Measurements from ENCODE around the gene HERC2. TPM values are rescaled to one million over a fixed set of nuclear protein-coding genes. Genes with fewer than 3 reads are reported as not detected.
"Not testable (repeated sequence)": the region's sequence is repeated elsewhere in the genome, so short reads cannot be mapped to it uniquely, and the experiment has no call there.

The HERC2 gene
- total and polyA plus RNA-seq, 7 donors = 23.9 to 59.7 (median 41.1) TPM

DNA sequence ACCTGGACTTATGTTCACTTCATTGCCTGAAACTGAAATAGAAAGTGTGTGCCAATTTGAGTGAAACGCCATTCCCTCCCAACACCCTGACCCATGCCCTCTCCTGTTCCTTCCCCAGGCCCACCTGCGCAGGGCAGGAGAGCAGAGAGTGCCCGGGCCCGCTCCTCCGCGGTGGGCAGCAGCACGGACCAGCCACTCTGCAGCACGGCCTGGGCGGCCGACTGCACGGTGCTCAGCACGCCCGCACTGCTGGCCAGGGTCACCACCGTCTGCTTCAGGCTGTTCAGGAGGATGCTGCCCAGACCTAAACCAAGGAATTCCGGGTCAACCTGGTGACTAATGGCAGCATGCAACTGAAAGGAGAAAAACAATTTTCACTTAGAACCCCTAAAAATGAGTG lies 66.0 kb downstream of the HERC2 start:
- 94 to 97% (median 96%) methylated on average over 15 of the region's 15 CpGs for WGBS, 3 donors
- TF ChIP-seq, protein P1, sequence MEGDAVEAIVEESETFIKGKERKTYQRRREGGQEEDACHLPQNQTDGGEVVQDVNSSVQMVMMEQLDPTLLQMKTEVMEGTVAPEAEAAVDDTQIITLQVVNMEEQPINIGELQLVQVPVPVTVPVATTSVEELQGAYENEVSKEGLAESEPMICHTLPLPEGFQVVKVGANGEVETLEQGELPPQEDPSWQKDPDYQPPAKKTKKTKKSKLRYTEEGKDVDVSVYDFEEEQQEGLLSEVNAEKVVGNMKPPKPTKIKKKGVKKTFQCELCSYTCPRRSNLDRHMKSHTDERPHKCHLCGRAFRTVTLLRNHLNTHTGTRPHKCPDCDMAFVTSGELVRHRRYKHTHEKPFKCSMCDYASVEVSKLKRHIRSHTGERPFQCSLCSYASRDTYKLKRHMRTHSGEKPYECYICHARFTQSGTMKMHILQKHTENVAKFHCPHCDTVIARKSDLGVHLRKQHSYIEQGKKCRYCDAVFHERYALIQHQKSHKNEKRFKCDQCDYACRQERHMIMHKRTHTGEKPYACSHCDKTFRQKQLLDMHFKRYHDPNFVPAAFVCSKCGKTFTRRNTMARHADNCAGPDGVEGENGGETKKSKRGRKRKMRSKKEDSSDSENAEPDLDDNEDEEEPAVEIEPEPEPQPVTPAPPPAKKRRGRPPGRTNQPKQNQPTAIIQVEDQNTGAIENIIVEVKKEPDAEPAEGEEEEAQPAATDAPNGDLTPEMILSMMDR (IDR thresholded peaks at IDR 0.05) = no peak
- DNase-seq (no peak), ATAC-seq (no peak)
- H3K27me3 ChIP-seq (ENCODE audit: insufficient read depth in 3 of 3, low read length in 2 of 3) = no peaks in the 10 kb centered on the region
- intact Hi-C loops (cut with DNase I) = no loop called here
- H3K9me3 ChIP-seq = no peaks in the 10 kb centered on the region
- H3K4me1 ChIP-seq = peaks cover 5% of the 10 kb centered on the region
- H3K27ac ChIP-seq = no peak overlapping the region
- H3K4me3 ChIP-seq = no peak overlapping the region
- H3K36me3 ChIP-seq (ENCODE audit: insufficient read depth in 1 of 2, low read depth in 1 of 2) = peaks cover 8 to 65% of the 10 kb centered on the region in 2 donors

DNA sequence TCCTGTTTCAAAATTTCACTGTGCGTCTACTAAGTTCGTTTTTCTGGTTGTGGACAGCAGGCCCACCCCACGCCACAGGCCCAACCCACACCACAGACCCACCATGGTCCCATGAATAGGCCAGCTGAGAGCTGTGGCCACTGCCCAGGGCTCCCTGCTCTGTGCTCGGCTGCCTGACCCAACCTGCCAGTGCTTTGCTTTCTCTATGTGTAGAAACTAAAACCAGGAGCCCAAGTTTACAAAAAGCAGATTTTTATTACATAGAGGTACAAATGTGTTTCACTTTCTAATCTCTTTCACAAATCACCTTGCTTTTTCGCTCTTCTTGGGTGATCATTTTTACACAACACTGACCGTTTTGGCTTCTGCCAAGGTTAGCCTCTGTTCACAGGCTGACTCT lies 69.1 kb downstream of the HERC2 start:
- no peak overlapping the region for H3K27ac ChIP-seq
- no peak for ATAC-seq
- H3K4me3 ChIP-seq = no peak overlapping the region
- intact Hi-C loops (cut with DNase I) = no loop called here
- H3K9me3 ChIP-seq = no peaks in the 10 kb centered on the region
- H3K4me1 ChIP-seq = no peaks in the 10 kb centered on the region
- no peaks in the 10 kb centered on the region for H3K27me3 ChIP-seq (ENCODE audit: insufficient read depth in 3 of 3, low read length in 2 of 3)
- no peak for DNase-seq
- 90 to 95% (median 90%) methylated on average over 6 of the region's 6 CpGs for WGBS, 3 donors
- H3K36me3 ChIP-seq (ENCODE audit: insufficient read depth in 1 of 2, low read depth in 1 of 2) = peaks cover 10 to 76% of the 10 kb centered on the region in 2 donors
- TF ChIP-seq, protein P1 (IDR thresholded peaks at IDR 0.05) = no peak

DNA sequence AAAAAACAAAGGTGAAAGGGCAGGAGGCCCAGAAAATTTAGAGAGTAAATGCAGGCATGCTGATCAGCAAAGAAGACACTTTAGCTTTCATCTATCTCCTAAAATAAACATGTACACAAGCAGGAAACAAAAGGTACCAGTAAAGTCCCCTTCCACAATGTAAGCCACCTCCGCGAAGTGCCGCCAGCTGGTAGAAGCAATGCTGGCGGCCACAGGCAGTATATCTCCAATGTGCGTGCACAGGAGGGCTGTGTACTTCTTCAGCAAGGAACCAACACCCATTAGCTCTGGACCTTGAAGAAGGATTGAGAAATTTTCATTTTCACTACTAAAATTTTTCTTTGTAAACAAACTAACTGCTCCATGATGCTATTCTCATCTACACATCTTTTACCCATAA lies 75.4 kb downstream of the HERC2 start:
- no peaks in the 10 kb centered on the region for H3K27me3 ChIP-seq (ENCODE audit: insufficient read depth in 3 of 3, low read length in 2 of 3)
- intact Hi-C loops (cut with DNase I) = no loop called here
- ATAC-seq = no peak
- H3K9me3 ChIP-seq = no peaks in the 10 kb centered on the region
- no peak overlapping the region for H3K4me3 ChIP-seq
- no peak for DNase-seq
- TF ChIP-seq, protein P1 (IDR thresholded peaks at IDR 0.05) = no peak
- H3K27ac ChIP-seq = no peak overlapping the region
- no peaks in the 10 kb centered on the region for H3K4me1 ChIP-seq
- WGBS, 3 donors = 92 to 97% (median 95%) methylated on average over 5 of the region's 5 CpGs
- peaks cover 19 to 87% of the 10 kb centered on the region in 2 donors for H3K36me3 ChIP-seq (ENCODE audit: insufficient read depth in 1 of 2, low read depth in 1 of 2)

DNA sequence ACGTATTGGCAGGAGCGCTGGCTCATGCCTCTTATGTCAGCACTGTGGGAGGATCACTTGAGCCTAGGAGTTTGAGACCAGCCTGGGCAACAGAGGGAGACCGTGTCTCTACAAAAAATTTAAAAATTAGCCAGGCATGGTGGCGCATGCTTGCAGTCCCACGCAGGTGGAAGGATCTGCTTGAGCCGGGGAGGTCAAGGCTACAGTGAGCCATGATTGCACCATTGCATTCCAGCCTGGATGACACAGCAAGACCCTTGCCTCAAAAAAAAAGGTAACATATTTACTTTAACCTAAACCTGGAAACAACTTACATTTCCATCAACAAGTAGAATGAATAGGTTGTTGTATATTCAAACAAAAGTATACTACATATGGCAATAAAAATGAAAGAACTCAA lies 78.1 kb downstream of the HERC2 start:
- Histone ChIP-seq H3K27ac (no peak overlapping the region), H3K27me3 (ENCODE audit: insufficient read depth in 3 of 3, low read length in 2 of 3) (no peaks in the 10 kb centered on the region), H3K4me1 (no peaks in the 10 kb centered on the region), H3K36me3 (ENCODE audit: insufficient read depth in 1 of 2, low read depth in 1 of 2) (peaks cover 19 to 86% of the 10 kb centered on the region in 2 donors), H3K9me3 (no peaks in the 10 kb centered on the region), H3K4me3 (no peak overlapping the region)
- TF ChIP-seq, protein P1 (IDR thresholded peaks at IDR 0.05) = no peak
- WGBS, 3 donors = 96 to 99% (median 97%) methylated on average over 6 of the region's 6 CpGs
- ATAC-seq = no peak
- DNase-seq = no peak
- intact Hi-C loops (cut with DNase I) = no loop called here

DNA sequence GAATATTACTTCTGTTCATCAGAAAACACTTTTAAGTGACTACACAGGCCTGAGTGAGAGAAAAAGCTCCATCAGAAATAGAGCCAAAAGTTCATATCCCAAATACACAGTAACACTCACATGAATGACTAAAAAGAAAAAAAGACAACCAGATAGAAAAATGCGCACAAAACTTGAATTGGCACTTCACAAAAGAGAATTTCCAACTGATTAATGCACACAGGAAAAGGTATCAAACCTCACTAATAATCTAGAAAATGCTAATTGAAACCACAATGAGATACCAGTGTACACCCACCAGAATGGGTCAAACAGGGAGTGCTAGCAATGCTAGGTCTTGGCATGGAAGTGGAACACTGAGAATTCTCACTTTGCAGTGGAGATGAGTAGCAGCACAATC lies 78.6 kb downstream of the HERC2 start:
- intact Hi-C loops (cut with DNase I) = no loop called here
- Histone ChIP-seq H3K4me3 (no peak overlapping the region), H3K9me3 (no peaks in the 10 kb centered on the region), H3K27me3 (ENCODE audit: insufficient read depth in 3 of 3, low read length in 2 of 3) (no peaks in the 10 kb centered on the region), H3K27ac (no peak overlapping the region), H3K36me3 (ENCODE audit: insufficient read depth in 1 of 2, low read depth in 1 of 2) (peaks cover 19 to 82% of the 10 kb centered on the region in 2 donors), H3K4me1 (no peaks in the 10 kb centered on the region)
- TF ChIP-seq, protein P1 (IDR thresholded peaks at IDR 0.05) = no peak
- DNase-seq (no peak), ATAC-seq (no peak)
- 95 to 100% (median 100%) methylated on average over 1 of the region's 1 CpG for WGBS, 3 donors

DNA sequence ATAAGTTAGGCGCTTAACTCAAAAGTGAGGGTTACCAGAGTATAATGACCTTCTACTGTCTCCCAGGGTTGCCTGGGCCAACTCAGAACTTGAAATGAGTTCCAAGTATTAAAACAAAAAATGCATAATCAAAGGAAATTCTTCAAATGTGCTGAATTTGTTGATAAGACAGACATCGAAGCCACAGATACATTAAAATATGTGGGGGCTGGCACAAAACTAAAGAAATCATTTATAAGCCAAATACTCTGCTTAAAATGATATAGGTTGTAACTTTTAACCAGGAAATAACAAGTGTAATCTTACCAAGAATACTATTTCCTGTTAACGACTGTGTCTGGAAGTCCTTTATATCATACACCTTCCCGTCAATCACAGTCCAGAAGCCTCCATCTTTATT lies 83.7 kb downstream of the HERC2 start:
- H3K27ac ChIP-seq; ATAC-seq; H3K27me3 ChIP-seq (ENCODE audit: insufficient read depth in 3 of 3, low read length in 2 of 3); DNase-seq; H3K9me3 ChIP-seq; H3K4me3 ChIP-seq; H3K4me1 ChIP-seq; intact Hi-C loops (cut with DNase I): not testable (repeated sequence)
- 84 to 88% (median 85%) methylated on average over 4 of the region's 4 CpGs for WGBS, 3 donors
- H3K36me3 ChIP-seq (ENCODE audit: insufficient read depth in 1 of 2, low read depth in 1 of 2) = peaks cover 3 to 66% of the 10 kb centered on the region in 2 donors

DNA sequence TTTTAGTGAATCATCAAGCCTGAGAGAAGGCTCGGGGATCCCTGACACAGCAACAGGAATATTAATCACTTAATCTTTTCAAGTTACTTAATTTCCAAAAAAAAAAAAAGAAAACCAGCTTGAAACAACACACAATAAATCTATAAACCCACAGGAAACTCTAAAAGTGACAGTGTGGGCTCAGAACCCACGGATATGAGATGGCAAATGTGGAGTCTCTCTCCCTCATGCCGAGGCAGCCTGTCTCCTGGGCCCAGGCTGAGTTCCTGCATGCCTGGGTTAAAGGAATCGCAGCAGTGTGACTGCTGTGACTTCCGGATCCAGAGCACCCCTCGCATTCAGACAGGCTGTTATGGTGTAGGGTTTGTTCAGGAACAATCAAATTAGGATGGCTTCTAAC lies 90.2 kb downstream of the HERC2 start:
- H3K27me3 ChIP-seq (ENCODE audit: insufficient read depth in 3 of 3, low read length in 2 of 3); H3K4me3 ChIP-seq; H3K27ac ChIP-seq; DNase-seq; ATAC-seq; H3K4me1 ChIP-seq; intact Hi-C loops (cut with DNase I); H3K9me3 ChIP-seq: not testable (repeated sequence)
- H3K36me3 ChIP-seq (ENCODE audit: insufficient read depth in 1 of 2, low read depth in 1 of 2) = peaks cover 0 to 75% of the 10 kb centered on the region in 2 donors
- 77 to 84% (median 83%) methylated on average over 6 of the region's 6 CpGs for WGBS, 3 donors

All from psoas muscle (tissue), 8 donors.